GM19240 (cell line): ENCODE data around the gene FAM216B.

Source experiments
- DNase-seq: peaks from one replicate; pipeline ENCODE4 v3.0.0; 2011; ENCODE audit warnings: low spot score; ENCODE audit not compliant: insufficient read length

FAM216B gene

DNA sequence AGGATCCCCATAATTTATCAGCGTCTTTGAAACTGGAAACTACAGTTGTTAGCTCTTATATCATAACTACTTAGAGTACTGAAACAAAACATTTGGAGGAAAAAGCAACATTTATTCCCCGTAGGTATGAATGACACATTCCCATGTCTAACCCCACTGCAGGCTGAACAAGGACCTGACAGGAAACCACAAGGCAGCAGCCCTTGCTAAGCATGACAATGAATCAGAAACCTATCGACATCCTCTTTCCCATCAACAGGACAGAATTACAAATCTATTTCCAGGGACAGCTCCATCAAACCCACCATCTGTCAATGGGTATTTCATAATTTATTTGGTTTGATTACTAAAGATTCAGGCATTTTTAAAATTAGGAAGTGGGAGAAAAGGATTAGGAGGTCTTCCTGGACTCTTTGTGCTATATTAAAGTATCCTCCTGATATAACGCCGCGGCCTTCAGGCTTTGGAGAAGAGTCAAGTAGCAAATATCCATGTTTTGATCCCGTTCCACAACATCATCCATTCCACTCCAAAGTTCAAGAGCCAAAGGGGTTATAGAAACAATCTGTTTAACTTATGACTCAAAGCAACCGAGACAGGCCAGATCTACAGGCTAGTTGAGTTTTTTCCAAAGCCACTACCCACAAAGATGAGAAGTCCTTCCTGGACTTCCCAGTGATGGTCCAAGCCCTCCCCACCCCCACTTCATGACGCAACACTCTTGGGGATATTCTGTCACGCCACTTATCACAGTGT lies 51.1 kb downstream of the FAM216B start:
- DNase-seq = no peak

DNA sequence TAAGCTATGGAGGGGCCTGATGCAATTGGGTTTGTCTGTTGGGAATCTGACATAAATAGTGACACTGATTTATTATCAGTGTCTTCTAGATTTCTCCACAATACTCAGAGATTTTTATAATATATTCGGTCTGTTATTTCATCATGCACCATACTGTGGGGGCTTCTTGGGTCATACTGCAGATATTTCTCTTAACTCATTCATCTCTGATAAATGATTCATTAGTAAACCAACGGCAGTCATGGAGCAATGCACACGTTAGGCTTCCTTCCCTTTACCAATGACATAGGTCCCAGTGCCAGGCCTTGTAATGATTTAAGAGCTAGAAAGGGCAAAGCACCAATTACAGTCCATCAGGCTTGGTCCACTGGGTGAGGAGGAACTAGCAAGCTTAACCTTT lies 53.6 kb downstream of the FAM216B start:
- no peak for DNase-seq

DNA sequence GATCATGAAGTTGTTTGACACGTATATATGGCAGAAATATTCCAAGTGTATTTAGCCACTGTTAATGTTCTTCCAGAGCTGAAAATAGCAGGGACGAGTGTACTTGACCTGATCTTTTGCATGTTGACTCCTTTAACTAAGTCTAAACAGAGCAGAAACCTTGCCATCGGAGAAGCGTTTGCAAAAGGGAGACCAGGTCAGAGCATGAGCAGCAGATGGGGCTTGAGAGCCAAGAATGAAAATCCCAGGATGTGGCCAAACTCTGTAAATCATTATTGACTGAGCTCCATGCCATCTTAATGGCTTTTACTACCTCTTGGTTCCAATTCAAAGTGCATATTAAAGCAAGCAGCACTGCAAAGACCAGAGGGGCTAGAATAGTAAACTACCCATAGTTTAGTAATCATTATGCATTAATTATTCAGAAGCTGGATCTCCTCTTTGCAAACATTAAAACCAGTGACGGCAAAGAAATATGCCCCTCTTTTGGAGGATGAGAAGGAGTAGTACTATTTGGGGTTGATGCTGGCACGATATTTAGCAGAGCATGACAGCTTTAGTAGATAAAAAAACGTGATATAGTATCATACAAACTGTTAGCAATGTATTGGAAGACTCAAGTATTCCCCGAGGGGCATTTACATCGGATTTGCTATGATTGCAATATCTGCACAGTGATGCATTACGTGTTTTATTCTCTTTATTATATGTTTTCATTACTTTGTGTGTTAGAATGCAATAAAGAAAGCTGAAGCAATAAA lies 55.7 kb downstream of the FAM216B start:
- DNase-seq = no peak
